Measurements from ENCODE around the gene TSKS.

Gene TSKS

DNA sequence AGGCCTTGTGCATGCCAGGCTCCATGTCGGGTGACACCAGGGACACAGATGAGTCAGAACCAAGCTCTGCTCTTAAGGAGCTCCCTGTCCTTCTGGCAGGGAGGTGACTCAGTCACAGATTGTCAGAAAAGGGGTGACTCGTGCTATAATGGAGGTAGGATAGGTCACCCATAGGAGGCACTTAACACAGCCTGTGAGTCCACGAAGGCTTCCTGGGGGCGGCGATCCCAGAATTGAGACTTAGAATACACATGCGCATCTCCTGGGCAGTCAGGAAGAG, 30.4 kb upstream of the TSKS start:
- no peak for DNase-seq

DNA sequence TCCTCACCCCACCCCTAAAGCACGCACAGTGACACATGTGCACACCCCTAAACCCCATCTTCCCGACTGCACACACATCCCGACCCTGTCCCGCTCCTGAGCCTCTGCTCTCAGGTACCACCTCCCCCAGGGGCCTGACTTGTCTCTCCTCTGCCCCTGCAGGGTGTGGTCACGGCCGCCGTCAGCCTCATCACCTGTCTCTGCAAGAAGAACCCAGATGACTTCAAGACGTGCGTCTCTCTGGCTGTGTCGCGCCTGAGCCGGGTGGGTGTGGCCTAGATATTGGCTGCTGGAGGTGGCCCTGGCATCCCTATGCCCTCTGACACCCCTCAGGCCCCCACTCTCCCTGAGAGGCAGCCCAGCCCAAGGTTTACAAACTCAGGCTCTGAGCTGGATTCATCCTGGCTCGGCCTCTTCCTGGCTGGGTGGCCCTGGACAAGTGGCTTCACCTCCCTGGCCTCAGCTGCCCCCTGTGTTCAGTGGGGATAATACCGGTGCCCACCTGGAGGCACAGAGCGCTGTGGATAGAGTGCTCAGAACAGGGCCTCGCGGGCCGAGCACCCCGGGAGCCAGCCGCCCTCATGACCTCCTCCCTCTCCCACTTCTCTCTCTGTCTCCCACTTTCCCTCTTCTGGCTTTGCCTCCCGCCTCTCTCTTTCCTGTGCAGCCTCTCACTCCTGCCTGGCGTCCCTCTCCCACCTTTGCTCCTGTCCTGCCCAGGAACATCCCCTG, 29.9 kb upstream of the TSKS start:
- DNase-seq, result no peak

DNA sequence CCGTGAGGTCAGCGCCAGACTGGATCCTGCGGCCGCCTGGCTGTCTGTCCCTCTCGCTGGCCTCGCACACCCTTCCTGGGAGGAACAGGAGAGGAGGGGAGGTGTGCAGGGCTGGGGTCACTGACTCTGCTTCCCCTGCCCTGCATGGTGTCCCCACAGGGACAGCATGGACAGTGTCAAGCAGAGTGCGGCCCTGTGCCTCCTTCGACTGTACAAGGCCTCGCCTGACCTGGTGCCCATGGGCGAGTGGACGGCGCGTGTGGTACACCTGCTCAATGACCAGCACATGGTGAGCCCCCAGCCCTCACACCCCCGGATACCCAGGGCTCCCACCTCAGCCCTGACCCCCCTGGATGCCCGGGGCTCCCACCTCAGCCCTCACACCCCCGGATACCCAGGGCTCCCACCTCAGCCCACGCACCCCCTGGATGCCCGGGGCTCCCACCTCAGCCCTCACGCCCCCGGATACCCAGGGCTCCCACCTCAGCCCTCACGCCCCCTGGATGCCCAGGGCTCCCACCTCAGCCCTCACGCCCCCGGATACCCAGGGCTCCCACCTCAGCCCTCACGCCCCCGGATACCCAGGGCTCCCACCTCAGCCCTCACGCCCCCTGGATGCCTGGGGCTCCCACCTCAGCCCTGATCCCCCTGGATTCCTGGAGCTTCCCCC, 28.8 kb upstream of the TSKS start:
- no peak for DNase-seq

DNA sequence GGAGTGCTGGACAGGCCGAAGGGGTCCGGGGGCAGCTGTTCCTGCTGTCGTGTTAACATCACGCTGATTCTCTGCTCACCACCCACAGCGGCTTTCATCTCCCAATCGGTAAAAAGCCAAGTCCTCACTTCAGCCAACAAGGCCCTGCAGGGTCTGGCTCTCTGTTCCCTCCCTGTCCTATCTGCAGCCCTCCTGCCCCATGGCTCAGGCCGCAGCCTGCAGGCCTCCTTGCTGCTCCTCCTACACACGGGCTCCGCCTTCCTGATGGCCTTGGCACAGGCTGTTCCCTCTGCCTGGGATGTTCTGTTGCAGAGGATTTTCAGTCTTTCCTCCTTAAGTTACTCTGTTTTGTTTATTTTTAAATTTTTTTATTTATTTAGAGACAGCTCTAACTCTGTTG, 27.8 kb upstream of the TSKS start:
- no peak for DNase-seq

DNA sequence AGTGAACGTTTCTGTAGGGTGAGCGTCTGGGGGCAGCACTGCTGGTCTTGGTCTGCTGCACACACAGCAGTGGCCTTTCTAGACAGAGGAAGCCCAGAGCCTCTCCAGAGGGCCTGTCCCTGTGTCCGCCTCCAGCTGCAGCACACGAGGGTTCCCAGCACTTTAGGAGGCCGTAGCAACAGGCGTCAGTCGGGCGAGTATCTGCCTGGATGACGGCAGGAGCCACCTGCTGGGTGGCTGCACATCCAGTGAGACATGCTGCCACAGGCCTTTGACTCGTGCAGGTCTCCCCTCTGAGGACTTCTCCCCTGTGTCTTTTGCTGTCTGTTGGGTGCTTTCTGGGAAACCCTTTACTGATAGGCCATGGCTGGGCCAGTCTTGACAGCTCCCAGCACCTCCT, 25.8 kb upstream of the TSKS start:
- DNase-seq, result no peak

DNA sequence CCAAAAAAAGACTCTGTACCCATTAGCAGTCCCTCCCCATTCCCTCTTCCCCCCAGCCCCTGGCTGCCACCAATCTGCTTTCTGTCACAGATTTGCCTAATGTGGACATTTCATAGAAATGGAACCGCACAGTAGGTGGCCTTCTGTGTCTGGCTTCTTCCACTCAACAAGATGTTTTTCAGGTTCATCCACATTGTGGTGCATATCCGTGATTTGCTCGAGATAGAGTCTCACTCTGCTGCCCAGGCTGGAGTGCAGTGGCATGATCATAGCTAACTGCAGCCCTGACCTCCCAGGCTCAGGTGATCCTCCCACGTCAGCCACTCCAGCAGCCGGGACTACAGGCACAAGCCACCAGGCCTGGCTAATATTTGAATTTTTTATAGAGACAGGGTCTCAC, 24.6 kb upstream of the TSKS start:
- no peak for DNase-seq

DNA sequence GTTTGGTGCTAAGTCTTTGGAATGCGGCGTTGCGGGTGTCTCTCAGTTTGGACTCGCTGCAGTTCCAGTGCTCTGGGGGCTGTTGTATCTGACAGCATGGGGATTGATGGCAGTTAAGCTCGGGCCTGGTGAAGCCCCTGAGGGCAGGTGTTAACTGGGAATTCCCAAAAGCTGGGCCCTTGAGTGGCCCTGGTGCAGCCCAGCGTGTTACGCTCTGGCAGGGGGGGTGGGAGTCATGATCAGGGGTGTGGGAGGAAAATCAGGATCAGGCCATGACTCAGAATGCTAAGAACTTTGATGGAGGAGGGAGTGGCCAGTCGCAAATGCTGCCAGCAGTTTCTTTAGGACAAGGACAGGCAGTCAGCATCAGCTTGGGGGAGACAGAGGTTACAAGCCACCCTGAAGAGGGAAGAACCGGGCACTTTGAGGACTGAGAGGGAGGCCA, 23.3 kb upstream of the TSKS start:
- no peak for DNase-seq

DNA sequence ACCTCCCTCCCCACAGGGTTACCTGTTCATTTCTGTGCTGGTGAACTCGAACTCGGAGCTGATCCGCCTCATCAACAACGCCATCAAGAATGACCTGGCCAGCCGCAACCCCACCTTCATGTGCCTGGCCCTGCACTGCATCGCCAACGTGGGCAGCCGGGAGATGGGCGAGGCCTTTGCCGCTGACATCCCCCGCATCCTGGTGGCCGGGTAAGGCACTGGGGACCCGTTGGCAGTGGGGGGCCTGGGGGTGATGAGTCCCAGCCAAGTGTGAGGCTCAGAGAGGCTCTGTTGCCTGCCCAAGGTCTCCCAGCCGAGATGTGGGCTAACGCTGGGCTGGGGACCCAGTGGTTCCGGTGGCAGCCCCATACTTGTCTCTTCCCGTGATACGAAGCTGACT, 19.4 kb upstream of the TSKS start:
- DNase-seq, result no peak

DNA sequence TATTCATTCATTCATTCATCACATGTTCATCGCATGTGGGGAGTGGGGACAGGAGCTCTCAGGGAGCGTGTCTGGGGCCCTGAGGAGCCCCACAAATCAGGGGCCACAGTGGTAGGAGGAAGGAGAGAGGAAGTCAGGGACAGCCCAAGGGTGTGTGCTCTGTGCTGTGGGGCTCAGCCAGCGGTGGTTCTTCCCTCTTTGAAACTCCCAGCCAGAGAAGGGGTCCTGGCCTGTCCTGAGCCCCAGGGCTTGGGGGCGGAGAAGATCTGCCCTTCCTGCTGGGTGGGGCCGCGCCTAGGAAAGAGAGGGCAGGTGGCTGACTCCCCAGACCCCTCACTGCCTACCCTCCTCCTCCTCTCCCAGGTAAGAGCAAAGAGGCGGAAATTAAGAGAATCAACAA, 18.3 kb upstream of the TSKS start:
- no peak for DNase-seq

DNA sequence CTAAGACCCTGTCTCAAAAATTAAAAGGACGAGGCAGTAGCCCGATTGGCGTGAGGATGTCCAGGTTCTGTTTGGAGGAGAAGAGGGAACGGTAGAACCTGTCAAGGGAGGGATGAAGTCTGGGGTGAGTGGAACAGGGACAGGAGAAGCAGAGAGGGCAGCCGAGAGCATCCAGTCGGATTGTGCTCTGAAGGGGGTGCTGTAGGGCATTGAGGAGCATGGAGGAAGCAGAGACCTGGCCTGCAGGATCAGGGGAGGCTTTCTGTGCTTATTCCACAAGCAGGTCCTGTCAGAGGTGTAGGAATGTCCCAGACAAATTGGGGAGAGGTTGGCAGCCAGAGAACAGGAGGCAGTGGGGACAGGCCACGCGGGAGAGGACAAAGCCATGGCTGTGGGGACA, 17.8 kb upstream of the TSKS start:
- no peak for DNase-seq

DNA sequence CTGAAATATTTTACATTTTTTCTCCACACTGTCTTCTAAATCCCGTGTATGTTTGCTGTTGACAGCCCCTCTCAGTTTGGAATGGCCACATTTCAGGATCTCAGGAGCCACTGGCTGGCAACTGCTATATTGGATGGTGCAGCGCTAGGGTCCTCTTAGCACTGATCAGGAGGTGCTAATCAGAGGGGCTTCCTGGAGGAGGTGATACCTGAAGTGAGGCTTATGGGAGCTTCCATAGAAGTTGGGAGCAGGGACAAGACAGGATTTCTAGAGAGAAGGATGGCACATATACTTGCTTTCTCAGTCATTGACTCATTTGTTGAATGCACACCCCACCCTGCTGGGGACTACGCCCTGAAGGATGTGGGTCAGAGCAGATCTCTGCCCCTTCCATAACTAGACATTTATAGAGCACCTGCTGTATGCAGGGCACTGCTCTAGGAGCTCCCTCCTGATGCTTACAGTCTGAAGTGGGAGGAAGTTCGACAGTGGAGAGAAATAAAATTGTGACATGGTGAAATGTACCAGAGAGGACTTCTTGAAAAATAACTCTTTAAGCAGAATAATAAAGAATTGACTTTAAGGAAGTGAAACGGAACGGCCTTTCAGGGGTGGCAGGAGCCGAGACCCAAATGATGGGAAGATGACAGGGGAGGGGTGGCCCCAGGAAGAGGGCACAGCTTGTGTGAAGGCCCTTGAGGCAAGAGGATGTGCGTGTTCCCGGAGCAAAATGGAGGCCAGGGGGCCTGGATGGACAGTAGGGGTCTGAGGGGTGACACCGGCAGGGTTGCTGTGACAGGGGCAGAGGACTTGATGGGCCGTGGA, 16.8 kb upstream of the TSKS start:
- no peak for DNase-seq

DNA sequence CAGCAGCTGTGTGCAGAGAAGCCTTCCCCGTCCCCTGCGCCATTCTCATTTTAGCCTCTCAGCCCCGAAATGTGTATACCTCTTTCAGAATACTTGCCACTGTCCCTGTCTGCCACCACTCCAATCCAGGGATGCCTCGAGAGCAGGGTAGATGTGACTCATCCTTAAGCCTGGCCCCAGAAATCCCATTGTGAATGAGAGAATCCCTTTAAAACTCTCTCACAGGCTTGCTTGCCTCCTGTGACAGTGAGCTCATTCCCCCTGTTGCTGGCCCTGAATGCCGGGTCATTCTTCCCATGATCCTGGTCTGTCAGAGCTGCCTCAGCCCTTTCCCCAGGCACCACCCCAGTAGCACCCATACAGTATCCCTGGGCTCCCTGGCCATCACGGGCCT, 13.3 kb upstream of the TSKS start:
- DNase-seq, result no peak

DNA sequence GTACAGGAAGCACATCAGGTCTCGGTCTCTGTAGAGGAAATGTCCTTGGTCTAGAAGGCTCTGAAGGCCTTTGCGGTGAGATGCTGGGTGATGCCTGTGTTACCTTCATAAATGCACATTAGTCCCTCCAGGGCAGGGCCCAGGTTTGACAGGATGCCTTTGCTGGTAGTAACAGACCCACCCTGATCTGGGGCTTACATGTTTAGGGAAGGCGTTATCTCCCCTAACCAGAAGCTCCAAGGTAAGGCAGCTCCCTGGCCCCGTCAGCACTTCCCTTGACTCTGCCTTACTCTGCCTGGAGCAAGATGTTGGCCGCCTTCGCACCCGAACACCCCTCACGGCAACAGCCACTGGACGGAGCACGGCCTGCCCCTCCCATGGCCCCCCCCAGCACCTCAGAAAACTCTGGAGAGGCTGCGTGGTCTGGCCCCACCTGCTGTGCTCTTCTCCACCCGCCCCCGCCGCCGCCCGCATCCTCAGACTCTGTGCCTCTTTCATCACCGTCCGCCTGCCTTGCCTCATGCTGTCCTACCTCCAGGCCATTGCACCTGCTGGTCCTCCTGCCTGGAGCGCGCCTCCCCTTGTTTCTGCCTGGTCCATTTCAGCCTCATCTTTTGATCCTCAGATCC, 12.8 kb upstream of the TSKS start:
- no peak for DNase-seq

DNA sequence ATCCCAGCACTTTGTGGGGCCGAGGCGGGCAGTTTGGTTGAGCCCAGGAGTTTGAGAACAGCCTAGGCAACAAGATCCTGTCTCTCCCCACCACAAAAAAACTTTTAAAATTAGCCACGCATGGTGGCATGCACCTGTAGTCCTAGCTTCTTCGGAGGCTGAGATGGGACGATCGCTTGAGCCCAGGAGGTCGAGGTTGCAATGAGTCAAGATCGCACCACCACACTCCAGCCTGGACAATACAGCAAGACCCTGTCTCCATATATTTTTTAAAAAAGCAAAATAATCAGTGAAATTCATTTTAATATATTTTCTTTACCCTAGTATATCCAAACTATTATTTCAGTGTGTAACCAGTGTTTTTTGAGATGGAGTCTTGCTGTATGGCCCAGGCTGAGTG, 11.9 kb upstream of the TSKS start:
- no peak for DNase-seq

DNA sequence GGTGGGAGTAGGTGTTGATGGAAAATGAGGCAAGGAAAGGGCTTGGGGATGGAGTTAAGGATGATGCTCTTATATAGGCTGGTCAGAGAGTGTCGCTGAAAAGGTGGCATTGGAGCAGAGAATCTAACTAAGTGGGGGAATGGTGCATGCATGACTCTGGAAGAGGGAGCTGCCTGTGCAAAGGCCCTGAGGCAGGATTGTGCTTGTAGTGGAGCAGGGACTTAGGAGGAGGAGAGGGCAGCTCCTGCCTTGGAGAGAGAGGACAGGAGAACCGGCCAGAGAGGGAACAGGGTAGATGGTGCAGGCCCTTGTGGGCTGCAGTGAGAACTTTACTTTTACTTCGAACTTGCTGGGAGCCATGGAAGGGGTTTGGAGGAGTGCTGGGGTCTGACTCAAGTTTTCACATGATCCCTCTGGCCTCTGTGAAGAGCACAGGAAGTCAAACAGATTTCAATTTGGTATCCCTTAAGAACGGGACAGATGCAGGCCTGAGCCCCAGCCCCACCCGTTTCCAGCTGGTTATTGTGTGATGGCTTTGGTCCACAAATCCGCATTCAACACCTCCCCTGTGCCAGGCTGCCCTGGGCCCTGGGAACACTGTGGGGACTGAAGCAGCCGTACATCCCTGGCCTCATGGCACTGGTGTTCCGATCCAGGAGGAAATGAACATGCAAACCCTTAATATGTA, 10.7 kb upstream of the TSKS start:
- no peak for DNase-seq

DNA sequence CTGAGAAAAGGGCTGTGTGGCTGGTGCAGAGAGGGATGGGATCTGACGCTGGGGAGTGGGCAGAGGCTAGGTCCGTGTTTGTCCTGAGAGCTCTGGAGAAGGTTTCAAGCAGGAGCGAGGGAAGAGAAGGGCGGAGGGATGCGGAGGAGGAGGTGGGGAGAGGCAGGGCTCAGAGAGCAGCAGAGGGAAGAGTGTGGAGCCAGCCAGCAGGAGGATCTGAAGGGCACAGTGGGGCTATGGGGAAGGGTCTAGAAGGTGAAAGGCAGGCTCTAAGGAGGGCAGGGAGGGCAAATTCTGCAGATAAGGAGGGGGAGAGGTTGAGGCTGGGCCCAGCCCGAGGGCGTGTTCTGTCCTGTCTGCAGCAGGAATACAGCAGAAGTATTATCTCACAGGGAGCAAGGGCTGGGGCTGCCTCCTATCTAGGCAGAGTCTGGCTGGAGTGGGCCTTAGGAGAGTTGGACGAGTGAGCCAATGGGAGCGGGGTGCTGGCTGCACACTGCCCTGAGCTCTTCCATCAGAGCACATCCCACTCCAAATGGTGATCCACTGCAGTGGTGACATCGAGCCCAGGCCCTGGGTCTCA, 9.8 kb upstream of the TSKS start:
- no peak for DNase-seq

DNA sequence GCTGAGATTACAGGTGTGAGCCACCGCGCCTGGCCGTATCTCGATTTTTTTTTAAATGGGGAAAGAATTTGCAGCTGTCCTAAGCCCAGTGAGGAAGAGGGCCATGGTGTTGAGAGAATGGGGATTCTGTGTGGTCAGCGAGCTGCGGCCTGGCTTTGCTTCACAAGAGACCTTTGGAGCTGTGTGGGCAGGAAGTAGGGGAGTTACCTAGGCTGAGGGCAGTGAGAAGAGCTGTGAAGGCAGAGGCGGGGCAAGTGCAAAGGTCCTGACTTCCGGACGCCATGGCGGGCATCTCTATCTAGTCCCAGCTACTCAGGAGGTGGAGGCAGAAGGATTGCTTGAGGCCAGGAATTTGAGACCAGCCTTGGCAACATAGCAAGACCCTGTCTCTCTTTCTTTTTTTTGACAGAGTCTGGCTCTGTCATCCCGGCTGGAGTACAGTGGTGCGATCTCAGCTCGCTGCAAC, 8.6 kb upstream of the TSKS start:
- DNase-seq, result no peak

DNA sequence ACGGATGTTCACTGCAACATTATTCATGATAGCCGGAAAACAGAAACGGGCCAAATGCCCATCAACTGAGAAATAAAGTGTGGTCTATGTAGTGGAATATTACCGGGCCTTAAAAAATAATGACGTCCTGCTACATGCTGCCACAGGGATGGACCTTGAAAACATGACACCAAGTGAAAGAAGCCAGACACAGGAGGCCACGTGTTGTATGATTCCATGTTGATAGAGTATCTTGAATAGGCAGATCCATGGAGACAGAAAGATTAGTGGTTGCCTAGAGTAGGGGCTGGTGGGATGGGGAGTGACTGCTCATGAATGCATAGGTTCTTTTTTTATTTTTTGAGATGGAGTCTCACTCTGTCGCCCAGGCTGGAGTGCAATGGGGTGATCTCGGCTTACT, 7.4 kb upstream of the TSKS start:
- no peak for DNase-seq

DNA sequence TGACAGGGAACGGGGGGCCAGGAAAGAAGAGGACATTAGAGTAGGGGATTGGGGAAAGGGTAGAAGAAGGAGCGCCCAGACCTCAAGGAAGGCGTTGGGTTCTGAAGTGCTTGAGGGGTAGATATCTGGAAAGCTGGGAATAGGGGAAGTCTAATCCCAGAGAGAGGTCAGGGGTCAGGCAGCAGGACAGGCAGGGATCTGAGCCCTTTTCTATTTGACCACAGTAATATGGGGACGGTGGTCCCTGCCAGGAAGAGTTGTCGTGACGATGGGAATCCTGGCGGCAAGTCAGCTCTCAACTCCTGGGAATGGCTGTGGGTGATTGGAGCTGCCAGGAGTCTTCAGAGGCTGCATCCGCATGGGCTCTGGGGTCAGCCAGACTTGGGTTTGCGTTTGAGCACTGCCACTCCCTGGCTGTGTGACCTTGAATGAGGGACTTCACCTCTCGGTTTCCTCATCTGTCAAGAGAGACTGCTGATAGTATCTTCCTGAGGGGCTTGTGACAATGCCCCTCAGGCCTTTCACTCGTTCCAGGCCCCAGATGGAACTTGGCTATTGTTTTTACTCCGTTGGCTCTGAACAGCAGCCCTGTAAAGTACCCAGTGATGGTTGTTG, 5.0 kb upstream of the TSKS start:
- DNase-seq, result no peak

DNA sequence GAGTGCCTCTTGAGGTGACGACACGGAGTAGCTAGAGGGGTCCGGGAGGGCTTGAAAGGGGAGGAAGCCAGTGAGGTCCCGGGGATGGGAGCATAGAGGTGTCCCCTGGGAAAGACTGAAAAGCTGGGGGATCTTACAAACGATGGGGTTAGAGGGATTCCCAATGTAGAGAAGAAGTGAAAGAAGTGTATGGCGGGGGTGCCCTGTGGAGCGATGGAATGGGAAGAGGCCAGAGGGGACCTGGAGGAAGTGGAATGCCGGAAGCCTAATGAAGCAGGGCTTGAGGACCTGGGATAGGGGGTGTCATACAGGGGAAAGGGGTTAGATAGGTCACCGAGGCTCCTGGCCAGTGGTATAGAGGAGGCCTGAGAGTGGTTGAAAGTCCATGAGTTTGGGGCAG, 4.3 kb upstream of the TSKS start:
- no peak for DNase-seq

DNA sequence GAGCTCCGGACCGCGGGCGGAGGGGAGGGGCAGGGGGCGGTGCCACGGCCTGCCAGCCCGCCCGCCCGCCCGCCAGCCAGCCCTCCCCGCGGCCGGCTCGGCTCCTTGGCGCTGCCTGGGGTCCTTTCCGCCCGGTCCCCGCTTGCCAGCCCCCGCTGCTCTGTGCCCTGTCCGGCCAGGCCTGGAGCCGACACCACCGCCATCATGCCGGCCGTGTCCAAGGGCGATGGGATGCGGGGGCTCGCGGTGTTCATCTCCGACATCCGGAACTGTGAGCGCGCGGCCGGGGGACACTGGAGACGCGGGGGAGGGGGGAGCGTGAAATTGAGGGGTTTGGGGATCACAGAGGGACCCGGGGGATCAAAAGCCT, 3.8 kb upstream of the TSKS start, which contains the start of gene AP2A1:
TSS of gene AP2A1 (plus strand) at position 72 of the 370 bp plus-strand sequence. CDS start at position 205, 133 bp downstream.
- no peak for DNase-seq

All from stimulated activated CD4-positive, alpha-beta T cell treated with anti-CD3 and anti-CD28 coated beads, Interleukin-12 subunit alpha, Interleukin-12 subunit beta, amount 100 ng/mL, for 4 hours (primary cell).